Colonic mucosa (tissue), 4 donors: Measurements from ENCODE around the gene UBE3D. TPM values are rescaled to one million over a fixed set of nuclear protein-coding genes. Genes with fewer than 3 reads are reported as not detected.

Source experiments
- DNase-seq: peaks from one replicate; pipeline ENCODE4 v3.0.0-alpha.2; 2020
- H3K27ac ChIP-seq: fragments of 200-600 bp; one replicate; pipeline ENCODE4 v1.8.0; 2021
- H3K27me3 ChIP-seq: fragments of 200-600 bp; one replicate; pipeline ENCODE4 v1.8.0; 2021
- H3K36me3 ChIP-seq: fragments of 200-600 bp; one replicate; pipeline ENCODE4 v1.8.0; 2021
- H3K4me1 ChIP-seq: fragments of 200-600 bp; one replicate; pipeline ENCODE4 v1.8.0; 2021; ENCODE audit warnings: mild to moderate bottlenecking
- H3K4me3 ChIP-seq: fragments of 200-600 bp; one replicate; pipeline ENCODE4 v1.8.0; 2021
- H3K9ac ChIP-seq, 2 donors: one replicate each; pipeline ENCODE4 v1.7.0; 2013; ENCODE audit warnings: control low read depth in 2 of 2, low read depth in 2 of 2, low read length in 2 of 2
- H3K9me3 ChIP-seq: fragments of 200-600 bp; one replicate; pipeline ENCODE4 v1.8.0; 2021
- intact Hi-C: fragments of 100-400 bp; cut with DNase I; formaldehyde crosslinking; loops from one replicate; pipeline ENCODE4 v1.14.1; 2022
- total RNA-seq, 2 donors: library from RNA; stranded (reverse); fragmentation: NEBNext Ultra II Directional in 1 of 2; extraction: Animal tissue kit (Norgen Biotek cat#: 25700) in 1 of 2; gene quantifications; one replicate each; pipeline ENCODE4 v1.2.1, GENCODE V29; 2021
- TF ChIP-seq, protein P1 (sequence below): fragments of 200-600 bp; IDR thresholded peaks from one replicate; pipeline ENCODE4 v1.8.0; 2022; ENCODE audit warnings: antibody characterized with exemption, mild to moderate bottlenecking
- donor health status: healthy.
- donor health status: DM: no; HTN: no; CAD: no.
- donor health status: DM: no; HTN: no; CAD: no.

UBE3D gene
- total RNA-seq, 2 donors from 2014 or later: 3.6 to 3.8 TPM

DNA sequence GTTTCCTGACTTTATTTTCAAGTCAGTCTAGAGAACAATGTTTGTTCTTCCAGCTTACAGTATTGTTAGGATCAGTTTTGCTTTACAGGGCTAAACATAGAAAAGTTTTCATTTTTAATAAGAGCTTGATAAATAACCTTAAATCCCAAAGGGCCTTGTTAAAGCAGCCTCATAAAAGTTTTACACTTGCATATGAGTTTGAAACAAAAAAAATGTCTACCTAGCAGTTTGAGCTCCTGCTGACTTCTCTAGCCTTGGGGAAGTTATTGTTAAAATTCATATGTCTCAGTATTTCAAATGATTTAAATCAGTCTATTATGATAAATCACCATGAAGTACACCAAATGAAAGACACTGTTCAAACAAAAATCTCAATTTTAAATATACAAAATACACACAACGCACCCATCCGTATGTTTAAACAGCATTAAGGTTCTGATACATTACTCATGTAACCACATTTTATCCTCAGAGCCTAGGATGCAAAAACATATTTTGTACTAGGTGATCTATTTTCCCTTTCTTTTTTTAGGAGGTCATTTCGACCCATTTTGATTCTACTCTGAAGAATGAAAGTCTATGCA lies 87.2 kb downstream of the UBE3D start:
- Histone ChIP-seq H3K4me1 (no peaks in the 10 kb centered on the region), H3K9ac (no peak overlapping the region), H3K9me3 (no peaks in the 10 kb centered on the region), H3K27ac (no peak overlapping the region), H3K27me3 (no peaks in the 10 kb centered on the region), H3K4me3 (no peak overlapping the region), H3K36me3 (no peaks in the 10 kb centered on the region)
- intact Hi-C loops: no loop called here
- TF ChIP-seq, protein P1, sequence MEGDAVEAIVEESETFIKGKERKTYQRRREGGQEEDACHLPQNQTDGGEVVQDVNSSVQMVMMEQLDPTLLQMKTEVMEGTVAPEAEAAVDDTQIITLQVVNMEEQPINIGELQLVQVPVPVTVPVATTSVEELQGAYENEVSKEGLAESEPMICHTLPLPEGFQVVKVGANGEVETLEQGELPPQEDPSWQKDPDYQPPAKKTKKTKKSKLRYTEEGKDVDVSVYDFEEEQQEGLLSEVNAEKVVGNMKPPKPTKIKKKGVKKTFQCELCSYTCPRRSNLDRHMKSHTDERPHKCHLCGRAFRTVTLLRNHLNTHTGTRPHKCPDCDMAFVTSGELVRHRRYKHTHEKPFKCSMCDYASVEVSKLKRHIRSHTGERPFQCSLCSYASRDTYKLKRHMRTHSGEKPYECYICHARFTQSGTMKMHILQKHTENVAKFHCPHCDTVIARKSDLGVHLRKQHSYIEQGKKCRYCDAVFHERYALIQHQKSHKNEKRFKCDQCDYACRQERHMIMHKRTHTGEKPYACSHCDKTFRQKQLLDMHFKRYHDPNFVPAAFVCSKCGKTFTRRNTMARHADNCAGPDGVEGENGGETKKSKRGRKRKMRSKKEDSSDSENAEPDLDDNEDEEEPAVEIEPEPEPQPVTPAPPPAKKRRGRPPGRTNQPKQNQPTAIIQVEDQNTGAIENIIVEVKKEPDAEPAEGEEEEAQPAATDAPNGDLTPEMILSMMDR: no peak
- no peak for DNase-seq

DNA sequence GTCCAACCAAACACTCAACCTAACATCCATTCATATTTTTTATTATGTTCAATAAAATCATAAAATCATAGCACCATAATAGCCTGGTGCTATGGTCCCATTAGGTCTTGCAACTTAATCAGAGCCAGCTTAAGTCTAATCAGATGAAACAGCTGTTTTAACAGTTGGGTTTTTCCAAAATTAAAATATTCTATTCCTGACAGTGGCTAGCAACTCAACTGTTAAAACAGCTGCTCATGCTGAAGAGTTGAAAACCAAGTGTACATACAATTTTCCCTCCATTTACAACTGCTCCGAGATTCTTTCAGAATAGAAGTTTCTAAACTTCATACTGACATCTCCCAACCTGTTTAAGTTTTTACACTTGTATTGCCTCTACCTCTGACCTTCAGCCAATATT lies 89.5 kb downstream of the UBE3D start:
- Histone ChIP-seq H3K27ac (no peak overlapping the region), H3K36me3 (no peaks in the 10 kb centered on the region), H3K4me1 (no peaks in the 10 kb centered on the region), H3K4me3 (no peak overlapping the region), H3K27me3 (no peaks in the 10 kb centered on the region), H3K9ac (no peak overlapping the region), H3K9me3 (no peaks in the 10 kb centered on the region)
- DNase-seq: no peak
- TF ChIP-seq, protein P1: no peak
- intact Hi-C loops: no loop called here

DNA sequence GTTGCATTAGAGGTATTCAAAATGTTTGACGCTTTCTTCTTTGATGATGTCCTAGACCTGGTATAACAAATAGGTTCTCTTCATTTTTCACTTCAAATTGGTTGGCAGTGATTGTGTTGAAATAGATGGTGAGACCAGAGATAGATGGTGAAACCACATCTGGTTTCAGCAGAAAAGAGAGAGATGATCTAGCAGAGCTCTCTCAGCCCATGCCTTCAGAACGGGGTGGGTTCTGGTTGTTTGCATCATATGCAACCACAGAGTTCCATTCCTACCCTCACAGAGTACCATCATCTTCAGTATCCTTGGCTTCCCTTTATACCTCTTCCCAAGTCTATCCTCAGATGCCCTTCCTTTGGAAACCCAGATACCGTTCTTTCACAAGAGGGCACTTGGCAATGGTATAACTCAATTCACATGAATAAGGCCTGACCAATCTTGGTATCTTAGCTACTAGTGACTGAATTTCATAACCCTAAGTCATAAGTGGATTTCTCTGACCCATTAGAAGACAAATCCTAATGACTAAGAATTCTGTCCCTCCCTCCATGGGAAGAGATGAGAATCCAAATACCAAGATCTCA lies 93.7 kb downstream of the UBE3D start:
- no peak overlapping the region for H3K9ac ChIP-seq
- no peaks in the 10 kb centered on the region for H3K27me3 ChIP-seq
- H3K9me3 ChIP-seq: no peaks in the 10 kb centered on the region
- H3K27ac ChIP-seq: no peak overlapping the region
- no peaks in the 10 kb centered on the region for H3K36me3 ChIP-seq
- H3K4me1 ChIP-seq: no peaks in the 10 kb centered on the region
- DNase-seq: no peak
- TF ChIP-seq, protein P1: no peak
- intact Hi-C loops: no loop called here
- no peak overlapping the region for H3K4me3 ChIP-seq

DNA sequence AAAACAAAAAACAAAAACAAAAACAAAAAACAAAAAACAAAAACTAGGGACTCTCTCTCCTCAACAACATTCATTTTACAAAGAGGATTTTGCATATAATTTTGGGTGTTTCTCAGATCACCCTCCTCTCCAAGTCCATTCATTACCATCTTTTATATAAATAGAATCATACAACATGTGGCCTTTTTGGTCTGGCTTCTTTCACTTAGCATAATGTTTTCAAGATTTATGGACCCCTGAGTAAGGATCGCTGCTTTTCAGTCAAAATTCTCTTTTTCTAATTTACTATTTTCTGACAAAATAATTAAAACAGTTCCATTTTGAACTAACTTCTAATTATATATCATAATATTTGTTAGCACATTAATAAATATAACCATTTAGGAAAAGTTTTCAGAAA lies 94.8 kb downstream of the UBE3D start:
- Histone ChIP-seq H3K36me3 (no peaks in the 10 kb centered on the region), H3K9me3 (no peaks in the 10 kb centered on the region), H3K27me3 (no peaks in the 10 kb centered on the region), H3K4me3 (no peak overlapping the region), H3K27ac (no peak overlapping the region), H3K4me1 (no peaks in the 10 kb centered on the region), H3K9ac (no peak overlapping the region)
- intact Hi-C loops: no loop called here
- TF ChIP-seq, protein P1: no peak
- DNase-seq: no peak

DNA sequence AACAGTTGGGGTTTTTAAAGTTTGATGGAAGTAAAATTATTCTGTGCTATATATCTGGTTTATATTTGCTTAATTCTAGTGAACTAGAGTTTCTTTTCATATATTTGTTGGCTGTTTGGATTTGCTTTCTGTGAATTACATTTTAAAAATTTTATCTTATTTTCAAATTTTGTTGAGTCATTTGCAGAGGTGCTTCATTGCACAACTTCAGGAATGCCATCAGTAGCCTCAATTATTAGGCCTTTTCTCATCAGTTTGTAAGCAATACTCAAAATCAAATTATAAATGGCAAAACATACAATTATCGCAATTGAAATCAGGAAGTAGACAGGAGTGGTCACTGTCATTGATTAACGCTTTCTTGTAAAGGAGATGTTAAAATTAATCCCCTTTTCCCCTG lies 96.9 kb downstream of the UBE3D start:
- no peak overlapping the region for H3K27ac ChIP-seq
- no peak overlapping the region for H3K4me3 ChIP-seq
- H3K36me3 ChIP-seq: no peaks in the 10 kb centered on the region
- TF ChIP-seq, protein P1: no peak
- no peak for DNase-seq
- H3K9me3 ChIP-seq: no peaks in the 10 kb centered on the region
- intact Hi-C loops: no loop called here
- H3K27me3 ChIP-seq: no peaks in the 10 kb centered on the region
- H3K4me1 ChIP-seq: no peaks in the 10 kb centered on the region
- no peak overlapping the region for H3K9ac ChIP-seq
